Activated T-helper 1 cell treated with anti-CD3 and anti-CD28 coated beads, Interleukin-12 subunit alpha, Interleukin-12 subunit beta, Interleukin-2, Interleukin-4 antibody, amounts not matched to agents 30 ng/mL and 10 ng/mL and 1 ng/mL, durations not matched to agents 14 hours and 24 hours and 36 hours (primary cell): ENCODE results near the gene PDE6H. TPM values are rescaled to one million over a fixed set of nuclear protein-coding genes. Genes with fewer than 3 reads are reported as not detected.

ENCODE experiments used
- DNase-seq: peaks from one replicate; pipeline ENCODE4 v3.0.0; 2021; ENCODE audit warnings: low spot score
- H3K27ac Mint-ChIP-seq: one replicate; pipeline ENCODE4 v1.8.0; 2021; ENCODE audit warnings: mild to moderate bottlenecking, mixed read lengths
- H3K27me3 Mint-ChIP-seq: one replicate; pipeline ENCODE4 v1.8.0; 2022; ENCODE audit warnings: mild to moderate bottlenecking, moderate library complexity, mixed read lengths; ENCODE audit not compliant: insufficient read depth
- H3K36me3 Mint-ChIP-seq: one replicate; pipeline ENCODE4 v1.8.0; 2021; ENCODE audit warnings: low read depth, mixed read lengths
- H3K4me1 Mint-ChIP-seq: one replicate; pipeline ENCODE4 v1.8.0; 2021; ENCODE audit warnings: low read depth, mixed read lengths
- H3K4me3 Mint-ChIP-seq: one replicate; pipeline ENCODE4 v1.8.0; 2021; ENCODE audit warnings: mild to moderate bottlenecking, moderate library complexity, mixed read lengths
- H3K9me3 Mint-ChIP-seq: one replicate; pipeline ENCODE4 v1.8.0; 2021; ENCODE audit warnings: mixed read lengths
- intact Hi-C: fragments of 100-400 bp; cut with micrococcal nuclease; formaldehyde crosslinking; loops from one replicate; pipeline ENCODE4 v1.15.1; 2024
- total RNA-seq: library from RNA; stranded (reverse); gene quantifications from 2 replicates; pipeline ENCODE4 v1.2.3, GENCODE V29; 2022

Gene PDE6H
- total RNA-seq, 1 donor from 2014 or later = not detected

- no peaks in the 10 kb centered on the region for H3K27me3 Mint-ChIP-seq
- no peak overlapping the region for H3K27ac Mint-ChIP-seq
- peaks cover 2% of the 10 kb centered on the region for H3K36me3 Mint-ChIP-seq
- DNase-seq = no peak
- no peak overlapping the region for H3K4me3 Mint-ChIP-seq
- H3K9me3 Mint-ChIP-seq = no peaks in the 10 kb centered on the region
- intact Hi-C loops = no loop called here
- H3K4me1 Mint-ChIP-seq = peaks cover 45% of the 10 kb centered on the region
These were observed 11.2 kb downstream of the PDE6H start for GRCh38 chr12:14984036-14984435.

DNA sequence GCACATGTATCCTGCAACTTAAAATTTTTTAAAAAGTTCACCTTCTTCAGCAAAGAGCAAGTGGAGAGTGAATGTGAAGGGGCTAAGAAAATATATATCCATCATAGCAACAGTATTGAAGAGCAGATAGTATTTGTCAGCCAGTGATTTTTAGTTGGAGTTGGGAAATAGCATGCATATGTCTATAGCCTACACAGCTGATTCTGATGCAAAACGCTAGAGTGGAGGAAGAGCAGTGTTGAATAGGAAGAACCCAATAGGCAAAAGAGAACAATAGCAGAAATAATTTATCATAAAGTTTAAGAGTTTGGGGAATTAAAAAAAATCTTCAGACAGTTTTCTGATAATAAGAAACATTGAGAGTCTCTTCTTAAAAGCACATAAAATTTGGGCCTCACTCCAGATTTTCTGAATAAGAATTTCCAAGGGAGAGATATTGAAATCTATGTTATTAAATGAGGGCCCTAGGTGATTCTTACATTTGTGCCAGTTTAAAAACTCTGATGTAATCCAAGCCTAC, 12.0 kb downstream of the PDE6H start:
- H3K27ac Mint-ChIP-seq = no peak overlapping the region
- H3K4me1 Mint-ChIP-seq = peaks cover 44% of the 10 kb centered on the region
- no peak for DNase-seq
- peaks cover 2% of the 10 kb centered on the region for H3K9me3 Mint-ChIP-seq
- intact Hi-C loops = no loop called here
- H3K27me3 Mint-ChIP-seq = no peaks in the 10 kb centered on the region
- H3K36me3 Mint-ChIP-seq = peaks cover 3% of the 10 kb centered on the region
- H3K4me3 Mint-ChIP-seq = no peak overlapping the region

DNA sequence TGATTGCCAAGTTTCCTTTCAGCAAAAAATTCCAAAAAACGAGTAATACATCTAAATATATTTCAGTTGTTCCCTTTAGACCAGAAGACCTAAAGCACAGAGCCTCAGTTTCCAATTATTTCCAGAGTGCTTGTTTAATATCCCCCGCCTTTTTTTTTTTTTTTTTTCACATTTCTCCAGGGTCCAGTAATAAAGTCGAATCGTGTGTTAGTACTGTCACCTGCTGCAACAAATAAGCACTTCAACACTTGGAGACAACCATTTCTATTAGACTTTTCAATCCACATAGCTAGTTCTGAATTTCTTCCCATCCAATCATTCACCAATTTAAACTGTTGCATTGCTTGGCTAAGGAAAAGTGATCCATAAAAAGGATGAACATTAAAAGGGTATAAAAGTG, 13.6 kb downstream of the PDE6H start:
- H3K36me3 Mint-ChIP-seq = peaks cover 3% of the 10 kb centered on the region
- H3K4me1 Mint-ChIP-seq = peaks cover 32% of the 10 kb centered on the region
- no peak overlapping the region for H3K4me3 Mint-ChIP-seq
- H3K9me3 Mint-ChIP-seq = peaks cover 16% of the 10 kb centered on the region
- no peak for DNase-seq
- H3K27me3 Mint-ChIP-seq = no peaks in the 10 kb centered on the region
- intact Hi-C loops = no loop called here
- no peak overlapping the region for H3K27ac Mint-ChIP-seq

DNA sequence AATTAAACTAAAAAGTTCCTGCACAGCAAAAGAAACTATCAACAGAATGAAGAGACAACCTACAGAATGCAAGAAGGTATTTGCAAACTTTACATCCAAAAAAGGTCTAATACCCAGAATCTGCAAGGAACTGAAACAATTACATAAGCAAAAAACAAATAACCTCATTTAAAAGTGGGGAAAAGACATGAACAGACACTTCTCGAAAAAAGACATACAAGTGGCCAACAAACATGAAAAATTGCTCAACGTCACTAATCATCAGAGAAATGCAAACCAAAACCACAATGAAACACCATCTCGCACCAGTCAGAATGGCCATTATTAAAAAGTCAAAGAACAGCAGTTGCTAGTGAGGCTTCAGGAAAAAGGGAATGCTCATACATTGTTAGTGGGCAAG, 15.2 kb downstream of the PDE6H start:
- intact Hi-C loops = no loop called here
- Mint-ChIP-seq H3K27me3 (no peaks in the 10 kb centered on the region), H3K9me3 (peaks cover 18% of the 10 kb centered on the region), H3K4me1 (peaks cover 20% of the 10 kb centered on the region), H3K27ac (no peak overlapping the region), H3K4me3 (no peak overlapping the region), H3K36me3 (peaks cover 3% of the 10 kb centered on the region)
- no peak for DNase-seq

- H3K27me3 Mint-ChIP-seq = no peaks in the 10 kb centered on the region
- DNase-seq = no peak
- H3K36me3 Mint-ChIP-seq = peaks cover 1% of the 10 kb centered on the region
- H3K27ac Mint-ChIP-seq = no peak overlapping the region
- no peak overlapping the region for H3K4me3 Mint-ChIP-seq
- intact Hi-C loops = no loop called here
- peaks cover 27% of the 10 kb centered on the region for H3K4me1 Mint-ChIP-seq
- peaks cover 18% of the 10 kb centered on the region for H3K9me3 Mint-ChIP-seq
These were observed 16.9 kb downstream of the PDE6H start for GRCh38 chr12:14989790-14990189.

DNA sequence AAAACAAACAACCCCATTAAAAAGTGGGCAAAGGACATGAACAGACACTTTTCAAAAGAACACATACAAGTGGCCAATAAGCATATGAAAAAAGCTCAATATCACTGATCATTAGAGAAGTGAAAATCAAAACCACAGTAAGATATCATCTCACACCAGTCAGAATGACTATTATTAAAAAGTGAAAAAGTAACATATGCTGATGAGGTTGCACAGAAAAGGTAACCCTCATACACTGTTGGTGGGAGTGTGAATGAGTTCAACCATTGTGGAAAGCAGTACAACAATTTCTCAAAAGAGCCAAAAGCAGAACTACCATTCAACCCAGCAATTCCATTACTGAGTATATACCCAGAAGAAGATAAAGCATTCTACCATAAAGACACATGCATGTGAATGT, 18.2 kb downstream of the PDE6H start:
- H3K9me3 Mint-ChIP-seq = peaks cover 18% of the 10 kb centered on the region
- intact Hi-C loops = no loop called here
- no peak overlapping the region for H3K27ac Mint-ChIP-seq
- peaks cover 37% of the 10 kb centered on the region for H3K4me1 Mint-ChIP-seq
- H3K36me3 Mint-ChIP-seq = peaks cover 1% of the 10 kb centered on the region
- DNase-seq = no peak
- H3K4me3 Mint-ChIP-seq = no peak overlapping the region
- no peaks in the 10 kb centered on the region for H3K27me3 Mint-ChIP-seq

GRCh38 chr12:14992673-14993072, 19.8 kb downstream of the PDE6H start:
- intact Hi-C loops = no loop called here
- H3K27ac Mint-ChIP-seq = no peak overlapping the region
- peaks cover 37% of the 10 kb centered on the region for H3K4me1 Mint-ChIP-seq
- peaks cover 6% of the 10 kb centered on the region for H3K27me3 Mint-ChIP-seq
- peaks cover 18% of the 10 kb centered on the region for H3K9me3 Mint-ChIP-seq
- H3K36me3 Mint-ChIP-seq = peaks cover 1% of the 10 kb centered on the region
- DNase-seq = no peak
- no peak overlapping the region for H3K4me3 Mint-ChIP-seq

DNA sequence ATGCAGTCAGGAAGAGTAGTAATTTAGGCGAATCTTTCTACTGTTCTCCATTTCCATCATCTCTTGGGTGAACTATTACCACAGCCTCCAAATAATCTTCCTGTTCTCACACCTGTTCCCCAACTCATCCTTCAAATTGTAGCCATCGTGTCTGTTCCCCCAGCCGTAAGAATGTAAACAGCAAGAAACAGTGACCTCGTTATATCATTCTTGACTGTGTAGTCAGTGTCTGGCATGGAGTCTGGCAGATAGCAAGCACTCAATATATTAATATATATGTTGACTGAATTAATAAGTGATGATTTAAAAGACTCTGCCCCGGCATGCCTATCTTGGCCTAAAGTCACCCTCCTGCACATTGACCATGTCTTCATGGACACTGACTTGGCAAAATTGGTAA, 20.3 kb downstream of the PDE6H start:
- Mint-ChIP-seq H3K4me1 (peaks cover 37% of the 10 kb centered on the region), H3K4me3 (no peak overlapping the region), H3K36me3 (peaks cover 1% of the 10 kb centered on the region), H3K9me3 (peaks cover 18% of the 10 kb centered on the region), H3K27ac (no peak overlapping the region), H3K27me3 (peaks cover 9% of the 10 kb centered on the region)
- DNase-seq = no peak
- intact Hi-C loops = no loop called here

DNA sequence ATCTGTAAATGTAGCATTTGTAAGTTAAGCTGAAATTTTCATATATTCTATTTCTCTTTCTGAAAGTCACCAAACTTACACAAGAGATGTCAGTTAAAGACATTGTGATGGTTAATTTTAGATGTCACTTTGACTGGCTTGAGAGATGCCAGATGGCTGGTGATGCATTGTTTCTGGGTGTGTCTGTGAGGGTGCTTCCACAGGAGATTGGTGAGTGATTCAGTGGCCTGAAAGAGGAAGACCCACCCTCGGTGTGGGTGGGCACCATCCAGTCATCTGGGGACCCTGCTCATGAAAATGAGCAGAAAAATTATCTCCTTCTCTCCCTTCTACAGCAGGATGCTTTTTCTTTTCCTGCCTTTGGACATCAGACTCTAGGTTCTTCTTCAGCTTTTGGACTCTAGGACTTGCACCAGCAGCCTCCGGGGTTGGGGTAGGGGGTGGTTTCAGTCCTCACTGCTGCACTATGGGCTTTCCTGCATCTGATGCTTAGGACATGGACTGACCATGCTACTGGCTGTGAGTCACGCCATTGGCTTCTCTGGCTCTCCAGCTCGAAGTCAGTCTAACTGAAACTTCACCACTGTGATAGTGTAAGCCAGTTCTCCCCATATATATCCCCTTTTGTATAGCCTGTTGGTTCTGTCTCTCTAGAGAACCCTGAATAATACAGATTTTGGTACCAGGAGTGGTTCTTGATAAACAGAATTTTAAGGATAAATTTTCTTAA, 20.9 kb downstream of the PDE6H start:
- Mint-ChIP-seq H3K9me3 (peaks cover 18% of the 10 kb centered on the region), H3K4me3 (no peak overlapping the region), H3K36me3 (peaks cover 1% of the 10 kb centered on the region), H3K4me1 (peaks cover 37% of the 10 kb centered on the region), H3K27me3 (peaks cover 14% of the 10 kb centered on the region), H3K27ac (no peak overlapping the region)
- no peak for DNase-seq
- intact Hi-C loops = loop anchor here (2.0 kb wide), 5 partner anchors 15 to 363 kb away; partner anchors contain the start of gene ARHGDIB

DNA sequence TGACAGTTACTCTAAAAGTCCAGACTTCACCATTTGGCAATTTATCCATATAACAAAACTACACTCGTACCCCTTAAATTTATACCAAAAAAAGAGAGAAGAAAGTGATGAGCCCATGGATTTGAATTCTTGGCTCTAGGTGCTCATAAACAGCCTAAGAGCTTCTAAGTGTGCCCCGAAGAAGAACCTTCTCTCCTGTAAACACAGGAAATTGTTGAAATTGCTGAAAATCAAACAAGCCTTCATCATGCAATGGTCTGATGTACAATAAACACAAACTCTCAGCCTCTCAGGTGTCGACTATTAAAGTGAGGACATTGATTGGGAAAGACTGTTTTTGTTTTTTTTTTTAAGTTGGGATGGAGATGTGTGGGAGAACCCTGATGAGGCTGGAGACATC, 21.8 kb downstream of the PDE6H start:
- peaks cover 32% of the 10 kb centered on the region for H3K4me1 Mint-ChIP-seq
- H3K9me3 Mint-ChIP-seq = peaks cover 18% of the 10 kb centered on the region
- H3K36me3 Mint-ChIP-seq = peaks cover 1% of the 10 kb centered on the region
- H3K27ac Mint-ChIP-seq = no peak overlapping the region
- H3K27me3 Mint-ChIP-seq = peaks cover 18% of the 10 kb centered on the region
- intact Hi-C loops = loop anchor here (1.0 to 2.0 kb wide), 6 partner anchors 16 to 364 kb away; partner anchors contain the start of gene ARHGDIB
- no peak overlapping the region for H3K4me3 Mint-ChIP-seq
- no peak for DNase-seq

- Mint-ChIP-seq H3K36me3 (no peaks in the 10 kb centered on the region), H3K9me3 (peaks cover 8% of the 10 kb centered on the region), H3K27me3 (peaks cover 27% of the 10 kb centered on the region), H3K27ac (no peak overlapping the region), H3K4me3 (no peak overlapping the region), H3K4me1 (peaks cover 28% of the 10 kb centered on the region)
- intact Hi-C loops = loop anchor here (1.0 to 2.0 kb wide), 10 partner anchors 17 to 365 kb away; partner anchors contain the start of genes ARHGDIB, C12orf60, RERG and WBP11
- no peak for DNase-seq
These were observed 23.0 kb downstream of the PDE6H start for GRCh38 chr12:14995583-14996425.

DNA sequence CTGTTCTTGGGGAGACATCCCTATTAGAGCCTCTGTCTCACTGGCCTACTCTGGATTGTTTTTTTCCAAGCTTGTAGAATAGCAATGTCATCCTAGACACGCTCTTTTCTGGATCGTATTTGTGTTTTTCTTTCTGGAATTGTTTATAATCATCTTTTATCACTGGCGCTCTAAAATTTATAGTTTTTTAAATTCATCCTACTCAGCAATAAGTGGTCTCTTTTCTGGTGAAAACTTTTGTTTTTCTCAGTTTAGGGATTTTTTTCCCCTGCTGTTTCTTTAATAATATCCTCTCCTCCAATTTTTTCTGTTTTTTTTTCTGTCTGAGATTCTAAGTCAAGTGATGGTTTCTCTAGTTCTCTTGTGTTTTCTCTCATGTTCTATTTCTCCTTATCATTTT, 25.2 kb downstream of the PDE6H start:
- Mint-ChIP-seq H3K4me3 (no peak overlapping the region), H3K9me3 (no peaks in the 10 kb centered on the region)
- DNase-seq = no peak

More for the DNA sequence above, 25.2 kb downstream of the PDE6H start:
- Mint-ChIP-seq H3K27me3 (peaks cover 41% of the 10 kb centered on the region), H3K27ac (no peak overlapping the region), H3K36me3 (no peaks in the 10 kb centered on the region), H3K4me1 (peaks cover 28% of the 10 kb centered on the region)
- intact Hi-C loops = no loop called here
